Measurements from ENCODE around the gene HK2. TPM values are rescaled to one million over a fixed set of nuclear protein-coding genes. Genes with fewer than 3 reads are reported as not detected.

The HK2 gene
- total RNA-seq, 1 donor from 2014 or later, result 20.7 TPM

- no peaks in the 10 kb centered on the region for H3K36me3 ChIP-seq (ENCODE audit: control insufficient read depth, insufficient read depth, low read length)
- H3K4me3 ChIP-seq (ENCODE audit: low read depth, low read length), result peak overlapping the region; percentile 41
- peak; percentile 5 for DNase-seq (ENCODE audit: low read depth)
- TF ChIP-seq CTCF (IDR thresholded peaks at IDR 0.05; ENCODE audit: insufficient read depth, low read length, poor library complexity, severe bottlenecking), result peak; percentile 84
- peaks cover 2% of the 10 kb centered on the region for H3K27me3 ChIP-seq (ENCODE audit: control insufficient read depth, insufficient read depth, low read length)
Observed at GRCh38 chr2:74919827-74920226, 85.9 kb downstream of the HK2 start.

GRCh38 chr2:74921236-74921736 is 87.4 kb downstream of the HK2 start:
- H3K27me3 ChIP-seq (ENCODE audit: control insufficient read depth, insufficient read depth, low read length), result peaks cover 2% of the 10 kb centered on the region
- H3K4me3 ChIP-seq (ENCODE audit: low read depth, low read length), result no peak overlapping the region
- no peak for DNase-seq (ENCODE audit: low read depth)
- H3K36me3 ChIP-seq (ENCODE audit: control insufficient read depth, insufficient read depth, low read length), result no peaks in the 10 kb centered on the region
- TF ChIP-seq CTCF (IDR thresholded peaks at IDR 0.05; ENCODE audit: insufficient read depth, low read length, poor library complexity, severe bottlenecking), result no peak

GRCh38 chr2:74922592-74923227 is 88.8 kb downstream of the HK2 start:
- Histone ChIP-seq H3K27me3 (ENCODE audit: control insufficient read depth, insufficient read depth, low read length) (peaks cover 2% of the 10 kb centered on the region), H3K4me3 (ENCODE audit: low read depth, low read length) (no peak overlapping the region), H3K36me3 (ENCODE audit: control insufficient read depth, insufficient read depth, low read length) (no peaks in the 10 kb centered on the region)
- DNase-seq (ENCODE audit: low read depth), result no peak
- TF ChIP-seq CTCF (IDR thresholded peaks at IDR 0.05; ENCODE audit: insufficient read depth, low read length, poor library complexity, severe bottlenecking), result no peak

- Histone ChIP-seq H3K36me3 (ENCODE audit: control insufficient read depth, insufficient read depth, low read length) (no peaks in the 10 kb centered on the region), H3K27me3 (ENCODE audit: control insufficient read depth, insufficient read depth, low read length) (peaks cover 2% of the 10 kb centered on the region), H3K4me3 (ENCODE audit: low read depth, low read length) (no peak overlapping the region)
- TF ChIP-seq CTCF (IDR thresholded peaks at IDR 0.05; ENCODE audit: insufficient read depth, low read length, poor library complexity, severe bottlenecking), result no peak
- no peak for DNase-seq (ENCODE audit: low read depth)
Observed at GRCh38 chr2:74924463-74925265, 90.7 kb downstream of the HK2 start.

GRCh38 chr2:74925361-74925786 is 91.4 kb downstream of the HK2 start:
- Histone ChIP-seq H3K27me3 (ENCODE audit: control insufficient read depth, insufficient read depth, low read length) (peaks cover 1% of the 10 kb centered on the region), H3K36me3 (ENCODE audit: control insufficient read depth, insufficient read depth, low read length) (no peaks in the 10 kb centered on the region), H3K4me3 (ENCODE audit: low read depth, low read length) (no peak overlapping the region)
- no peak for TF ChIP-seq CTCF (IDR thresholded peaks at IDR 0.05; ENCODE audit: insufficient read depth, low read length, poor library complexity, severe bottlenecking)
- no peak for DNase-seq (ENCODE audit: low read depth)

Measured in kidney epithelial cell (primary cell).